ENCODE data around the gene KNOP1.

DNA sequence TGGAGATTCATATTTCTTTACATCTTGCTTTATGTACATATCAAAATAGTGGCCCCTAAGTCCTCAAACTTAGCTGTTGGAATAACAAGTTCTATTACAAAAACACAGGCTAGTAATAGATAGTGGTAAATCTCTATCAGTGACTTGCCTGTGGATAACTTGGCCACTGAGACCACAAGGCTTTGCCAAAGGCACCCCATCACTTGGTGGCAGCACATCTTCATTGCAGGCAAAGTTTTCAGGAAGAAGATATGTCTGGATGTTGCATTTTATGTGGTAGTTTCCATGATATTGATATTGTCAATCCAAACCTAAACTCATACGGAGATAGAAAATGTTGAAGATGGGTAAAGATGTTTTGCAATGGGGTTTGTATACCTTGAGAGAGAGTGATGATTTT is 58.5 kb downstream of the KNOP1 start:
- TF ChIP-seq CTCF (IDR thresholded peaks at IDR 0.05 in 8 of 11, conservative IDR thresholded peaks at IDR 0.05 in 3 of 11) (no peak), POLR2AphosphoS5 (IDR thresholded peaks at IDR 0.05) (no peak), POLR2A (IDR thresholded peaks at IDR 0.05) (no peak)
